HCT116 (cell line): ENCODE data around the gene PXK.

Source experiments
- EZH2 ChIP-seq: fragments of 200-600 bp; sonication (generic); IDR thresholded peaks from 2 replicates; pipeline ENCODE4 v1.6.1; 2017; ENCODE audit warnings: antibody characterized with exemption, mixed run types
- EZH2phosphoT487 ChIP-seq: fragments of 200-600 bp; IDR thresholded peaks from 2 replicates; pipeline ENCODE4 v1.6.1; 2018; ENCODE audit warnings: antibody characterized with exemption, borderline replicate concordance
- JUND ChIP-seq: IDR thresholded peaks from 2 replicates; pipeline ENCODE4 v1.6.1; 2012
- POLR2AphosphoS5 ChIP-seq: IDR thresholded peaks from 2 replicates; pipeline ENCODE4 v1.6.1; 2011; ENCODE audit warnings: mild to moderate bottlenecking, low read depth, low read length, moderate library complexity
- YY1 ChIP-seq: IDR thresholded peaks from 2 replicates; pipeline ENCODE4 v1.6.1; 2011; ENCODE audit warnings: low read length, low read depth, moderate library complexity, mild to moderate bottlenecking; ENCODE audit not compliant: insufficient replicate concordance; ENCODE audit errors: extremely low read depth
- ZFX ChIP-seq: fragments of 450-650 bp; IDR thresholded peaks from 2 replicates; pipeline ENCODE4 v1.6.1; 2017
- ZNF274 ChIP-seq: fragments of 200-500 bp; sonication (Bioruptor generic); IDR thresholded peaks from 2 replicates; pipeline ENCODE4 v1.6.1; 2014; ENCODE audit warnings: mild to moderate bottlenecking, low read depth, low read length, inconsistent platforms
- TF ChIP-seq, protein P1 (sequence below), 3 experiments: fragments of 200-600 bp in 1 of 3; sonication (generic) in 1 of 3; IDR thresholded peaks in 2 of 3; conservative IDR thresholded peaks in 1 of 3; 2 replicates each; pipeline ENCODE4 v1.5.1; 2012 to 2017; ENCODE audit warnings: low read depth in 2 of 3, low read length in 2 of 3, antibody characterized with exemption in 1 of 3, borderline replicate concordance in 1 of 3, control low read depth in 1 of 3, mild to moderate bottlenecking in 1 of 3, mixed read lengths in 1 of 3, mixed run types in 1 of 3, moderate library complexity in 1 of 3; ENCODE audit not compliant: insufficient read depth in 1 of 3
- TF ChIP-seq, protein P2 (sequence below): IDR thresholded peaks from 2 replicates; pipeline ENCODE4 v1.6.1; 2012
- TF ChIP-seq, protein P3 (sequence below): IDR thresholded peaks from 2 replicates; pipeline ENCODE4 v1.6.1; 2012; ENCODE audit warnings: low read depth
- TF ChIP-seq, protein P4 (sequence below): IDR thresholded peaks from 2 replicates; pipeline ENCODE4 v1.6.1; 2012

DNA sequence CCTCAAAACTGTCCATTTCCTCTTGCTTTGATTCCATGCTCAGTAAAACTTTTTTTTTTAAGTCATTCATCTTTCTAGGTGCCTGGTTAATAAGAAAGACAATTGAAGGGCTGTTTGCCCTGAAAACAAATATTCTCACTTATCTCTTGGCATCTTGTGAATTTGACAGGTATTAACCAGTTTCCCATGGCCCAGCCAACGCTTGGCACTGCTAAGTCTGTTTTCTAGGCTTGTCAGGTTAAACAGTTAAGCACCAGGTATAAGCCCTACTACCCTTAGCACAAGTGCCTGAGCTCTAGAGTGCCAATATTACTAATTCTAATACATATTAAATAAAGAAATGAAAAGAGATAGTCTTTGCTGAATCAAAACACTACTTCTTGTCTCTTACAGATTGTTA is 36.3 kb downstream of the PXK start:
- TF ChIP-seq, protein P1, sequence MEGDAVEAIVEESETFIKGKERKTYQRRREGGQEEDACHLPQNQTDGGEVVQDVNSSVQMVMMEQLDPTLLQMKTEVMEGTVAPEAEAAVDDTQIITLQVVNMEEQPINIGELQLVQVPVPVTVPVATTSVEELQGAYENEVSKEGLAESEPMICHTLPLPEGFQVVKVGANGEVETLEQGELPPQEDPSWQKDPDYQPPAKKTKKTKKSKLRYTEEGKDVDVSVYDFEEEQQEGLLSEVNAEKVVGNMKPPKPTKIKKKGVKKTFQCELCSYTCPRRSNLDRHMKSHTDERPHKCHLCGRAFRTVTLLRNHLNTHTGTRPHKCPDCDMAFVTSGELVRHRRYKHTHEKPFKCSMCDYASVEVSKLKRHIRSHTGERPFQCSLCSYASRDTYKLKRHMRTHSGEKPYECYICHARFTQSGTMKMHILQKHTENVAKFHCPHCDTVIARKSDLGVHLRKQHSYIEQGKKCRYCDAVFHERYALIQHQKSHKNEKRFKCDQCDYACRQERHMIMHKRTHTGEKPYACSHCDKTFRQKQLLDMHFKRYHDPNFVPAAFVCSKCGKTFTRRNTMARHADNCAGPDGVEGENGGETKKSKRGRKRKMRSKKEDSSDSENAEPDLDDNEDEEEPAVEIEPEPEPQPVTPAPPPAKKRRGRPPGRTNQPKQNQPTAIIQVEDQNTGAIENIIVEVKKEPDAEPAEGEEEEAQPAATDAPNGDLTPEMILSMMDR (IDR thresholded peaks at IDR 0.05 in 2 of 3, conservative IDR thresholded peaks at IDR 0.05 in 1 of 3; ENCODE audit: borderline replicate concordance in 1 of 3, insufficient read depth in 1 of 3, low read depth in 2 of 3, low read length in 2 of 3), result no peak
- no peak for TF ChIP-seq YY1
- TF ChIP-seq EZH2phosphoT487, result no peak
- TF ChIP-seq, protein P2, sequence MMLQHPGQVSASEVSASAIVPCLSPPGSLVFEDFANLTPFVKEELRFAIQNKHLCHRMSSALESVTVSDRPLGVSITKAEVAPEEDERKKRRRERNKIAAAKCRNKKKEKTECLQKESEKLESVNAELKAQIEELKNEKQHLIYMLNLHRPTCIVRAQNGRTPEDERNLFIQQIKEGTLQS, result no peak
- TF ChIP-seq EZH2, result no peak
- no peak for TF ChIP-seq ZFX
- TF ChIP-seq ZNF274, result no peak
- TF ChIP-seq, protein P3, sequence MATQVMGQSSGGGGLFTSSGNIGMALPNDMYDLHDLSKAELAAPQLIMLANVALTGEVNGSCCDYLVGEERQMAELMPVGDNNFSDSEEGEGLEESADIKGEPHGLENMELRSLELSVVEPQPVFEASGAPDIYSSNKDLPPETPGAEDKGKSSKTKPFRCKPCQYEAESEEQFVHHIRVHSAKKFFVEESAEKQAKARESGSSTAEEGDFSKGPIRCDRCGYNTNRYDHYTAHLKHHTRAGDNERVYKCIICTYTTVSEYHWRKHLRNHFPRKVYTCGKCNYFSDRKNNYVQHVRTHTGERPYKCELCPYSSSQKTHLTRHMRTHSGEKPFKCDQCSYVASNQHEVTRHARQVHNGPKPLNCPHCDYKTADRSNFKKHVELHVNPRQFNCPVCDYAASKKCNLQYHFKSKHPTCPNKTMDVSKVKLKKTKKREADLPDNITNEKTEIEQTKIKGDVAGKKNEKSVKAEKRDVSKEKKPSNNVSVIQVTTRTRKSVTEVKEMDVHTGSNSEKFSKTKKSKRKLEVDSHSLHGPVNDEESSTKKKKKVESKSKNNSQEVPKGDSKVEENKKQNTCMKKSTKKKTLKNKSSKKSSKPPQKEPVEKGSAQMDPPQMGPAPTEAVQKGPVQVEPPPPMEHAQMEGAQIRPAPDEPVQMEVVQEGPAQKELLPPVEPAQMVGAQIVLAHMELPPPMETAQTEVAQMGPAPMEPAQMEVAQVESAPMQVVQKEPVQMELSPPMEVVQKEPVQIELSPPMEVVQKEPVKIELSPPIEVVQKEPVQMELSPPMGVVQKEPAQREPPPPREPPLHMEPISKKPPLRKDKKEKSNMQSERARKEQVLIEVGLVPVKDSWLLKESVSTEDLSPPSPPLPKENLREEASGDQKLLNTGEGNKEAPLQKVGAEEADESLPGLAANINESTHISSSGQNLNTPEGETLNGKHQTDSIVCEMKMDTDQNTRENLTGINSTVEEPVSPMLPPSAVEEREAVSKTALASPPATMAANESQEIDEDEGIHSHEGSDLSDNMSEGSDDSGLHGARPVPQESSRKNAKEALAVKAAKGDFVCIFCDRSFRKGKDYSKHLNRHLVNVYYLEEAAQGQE, result no peak
- no peak for TF ChIP-seq JUND
- TF ChIP-seq POLR2AphosphoS5, result no peak
- TF ChIP-seq, protein P4, sequence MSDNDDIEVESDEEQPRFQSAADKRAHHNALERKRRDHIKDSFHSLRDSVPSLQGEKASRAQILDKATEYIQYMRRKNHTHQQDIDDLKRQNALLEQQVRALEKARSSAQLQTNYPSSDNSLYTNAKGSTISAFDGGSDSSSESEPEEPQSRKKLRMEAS, result no peak
